Activated B cell treated with CpG ODN at 0.5 μM for 24 hours (primary cell): ENCODE data around the gene FERMT1. TPM values are rescaled to one million over a fixed set of nuclear protein-coding genes. Genes with fewer than 3 reads are reported as not detected.

Experiments used
- ATAC-seq: fragments of 200-7000 bp; cut with Tn5 transposase; one replicate; pipeline ENCODE4 v1.10.0; 2021; ENCODE audit warnings: low read depth, mild to moderate bottlenecking, moderate library complexity
- CTCF ChIA-PET: fragments of 350-600 bp; sonication (Branson Sonifier 250); formaldehyde crosslinking; loops from one replicate; lab custom pipeline; 2021; ENCODE audit warnings: antibody characterized with exemption; lab: Charles Lee
- POLR2A ChIA-PET: fragments of 350-600 bp; sonication (Branson Sonifier 250); formaldehyde crosslinking; loops from one replicate; lab custom pipeline; 2021; ENCODE audit warnings: antibody characterized with exemption; lab: Charles Lee
- DNase-seq: peaks from one replicate; pipeline ENCODE4 v3.0.0; 2022
- H3K27ac Mint-ChIP-seq: one replicate; pipeline ENCODE4 v1.8.0; 2020; ENCODE audit warnings: mixed read lengths
- H3K27me3 Mint-ChIP-seq: one replicate; pipeline ENCODE4 v1.8.0; 2021; ENCODE audit warnings: mixed read lengths
- H3K36me3 Mint-ChIP-seq: one replicate; pipeline ENCODE4 v1.8.0; 2021; ENCODE audit warnings: low read depth, mixed read lengths
- H3K4me1 Mint-ChIP-seq: one replicate; pipeline ENCODE4 v1.8.0; 2021; ENCODE audit warnings: mixed read lengths
- H3K4me3 Mint-ChIP-seq: one replicate; pipeline ENCODE4 v1.8.0; 2020; ENCODE audit warnings: mild to moderate bottlenecking, mixed read lengths
- H3K9me3 Mint-ChIP-seq: one replicate; pipeline ENCODE4 v1.8.0; 2020; ENCODE audit warnings: mixed read lengths
- intact Hi-C: fragments of 100-400 bp; cut with micrococcal nuclease; formaldehyde crosslinking; loops from one replicate; pipeline ENCODE4 v1.15.1; 2024
- total RNA-seq: library from RNA; stranded (reverse); gene quantifications from 2 replicates; pipeline ENCODE4 v1.2.3, GENCODE V29; 2022
- TF ChIP-seq, protein P1 (sequence below): fragments of 200-600 bp; IDR thresholded peaks from one replicate; pipeline ENCODE4 v1.8.0; 2022; ENCODE audit warnings: antibody characterized with exemption, mild to moderate bottlenecking

The FERMT1 gene
- total RNA-seq, 1 donor from 2014 or later: not detected

DNA sequence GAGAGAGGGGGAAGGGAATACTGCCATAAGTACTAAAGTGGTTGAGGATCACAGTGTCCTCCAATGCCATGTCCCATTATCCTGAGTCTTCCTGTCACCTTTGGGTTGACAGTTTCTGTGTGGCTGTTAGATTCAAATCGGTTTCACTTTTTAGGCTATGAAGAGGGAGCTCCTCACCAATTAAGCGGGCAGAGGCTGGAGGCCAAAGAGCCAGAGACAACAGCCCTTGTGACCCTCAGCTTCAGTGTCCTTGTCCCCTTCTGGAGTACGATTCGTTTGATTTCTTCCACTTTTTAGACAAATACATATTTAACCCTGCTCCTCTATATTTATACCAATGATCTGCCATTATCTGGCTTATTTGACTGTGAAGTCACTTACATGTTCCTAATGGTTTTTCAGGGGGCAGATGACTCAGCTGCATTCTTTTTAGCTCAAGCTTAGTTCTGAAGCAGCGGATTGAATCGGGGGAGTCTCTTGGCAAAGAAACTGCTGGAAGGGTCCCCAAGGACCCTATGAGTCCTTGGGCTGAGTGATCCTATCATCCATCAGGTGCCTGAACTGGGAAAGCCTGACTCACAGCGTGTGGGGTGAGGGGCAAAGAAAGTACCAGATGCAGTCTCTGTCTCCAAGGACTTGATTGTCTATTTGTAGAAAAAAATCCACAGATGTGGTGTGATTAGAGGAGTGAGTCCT lies 18.2 kb downstream of the FERMT1 start:
- no peaks in the 10 kb centered on the region for H3K4me1 Mint-ChIP-seq
- TF ChIP-seq, protein P1, sequence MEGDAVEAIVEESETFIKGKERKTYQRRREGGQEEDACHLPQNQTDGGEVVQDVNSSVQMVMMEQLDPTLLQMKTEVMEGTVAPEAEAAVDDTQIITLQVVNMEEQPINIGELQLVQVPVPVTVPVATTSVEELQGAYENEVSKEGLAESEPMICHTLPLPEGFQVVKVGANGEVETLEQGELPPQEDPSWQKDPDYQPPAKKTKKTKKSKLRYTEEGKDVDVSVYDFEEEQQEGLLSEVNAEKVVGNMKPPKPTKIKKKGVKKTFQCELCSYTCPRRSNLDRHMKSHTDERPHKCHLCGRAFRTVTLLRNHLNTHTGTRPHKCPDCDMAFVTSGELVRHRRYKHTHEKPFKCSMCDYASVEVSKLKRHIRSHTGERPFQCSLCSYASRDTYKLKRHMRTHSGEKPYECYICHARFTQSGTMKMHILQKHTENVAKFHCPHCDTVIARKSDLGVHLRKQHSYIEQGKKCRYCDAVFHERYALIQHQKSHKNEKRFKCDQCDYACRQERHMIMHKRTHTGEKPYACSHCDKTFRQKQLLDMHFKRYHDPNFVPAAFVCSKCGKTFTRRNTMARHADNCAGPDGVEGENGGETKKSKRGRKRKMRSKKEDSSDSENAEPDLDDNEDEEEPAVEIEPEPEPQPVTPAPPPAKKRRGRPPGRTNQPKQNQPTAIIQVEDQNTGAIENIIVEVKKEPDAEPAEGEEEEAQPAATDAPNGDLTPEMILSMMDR: no peak
- intact Hi-C loops: no loop called here
- H3K9me3 Mint-ChIP-seq: no peaks in the 10 kb centered on the region
- no peak overlapping the region for H3K27ac Mint-ChIP-seq
- H3K36me3 Mint-ChIP-seq: no peaks in the 10 kb centered on the region
- POLR2A ChIA-PET: no interaction called here
- ATAC-seq (no peak), DNase-seq (no peak)
- CTCF ChIA-PET: no interaction called here
- no peak overlapping the region for H3K4me3 Mint-ChIP-seq
- peaks cover 5% of the 10 kb centered on the region for H3K27me3 Mint-ChIP-seq

- DNase-seq (no peak), ATAC-seq (no peak)
- intact Hi-C loops: no loop called here
- H3K4me3 Mint-ChIP-seq: no peak overlapping the region
- H3K36me3 Mint-ChIP-seq: no peaks in the 10 kb centered on the region
- H3K9me3 Mint-ChIP-seq: no peaks in the 10 kb centered on the region
- ChIA-PET POLR2A (no interaction called here), CTCF (no interaction called here)
- TF ChIP-seq, protein P1: no peak
- no peak overlapping the region for H3K27ac Mint-ChIP-seq
- no peaks in the 10 kb centered on the region for H3K4me1 Mint-ChIP-seq
- peaks cover 5% of the 10 kb centered on the region for H3K27me3 Mint-ChIP-seq
These were observed 19.5 kb downstream of the FERMT1 start for GRCh38 chr20:6103301-6103700.

- no peaks in the 10 kb centered on the region for H3K4me1 Mint-ChIP-seq
- TF ChIP-seq, protein P1: no peak
- no peaks in the 10 kb centered on the region for H3K36me3 Mint-ChIP-seq
- peaks cover 9% of the 10 kb centered on the region for H3K27me3 Mint-ChIP-seq
- no peaks in the 10 kb centered on the region for H3K9me3 Mint-ChIP-seq
- no peak for DNase-seq
- ATAC-seq: no peak
- POLR2A ChIA-PET: no interaction called here
- H3K4me3 Mint-ChIP-seq: no peak overlapping the region
- H3K27ac Mint-ChIP-seq: no peak overlapping the region
- CTCF ChIA-PET: no interaction called here
- intact Hi-C loops: no loop called here
These were observed 21.5 kb downstream of the FERMT1 start for GRCh38 chr20:6101346-6101745.

GRCh38 chr20:6100246-6100645 lies 22.6 kb downstream of the FERMT1 start:
- no peak for DNase-seq
- Mint-ChIP-seq H3K36me3 (no peaks in the 10 kb centered on the region), H3K27ac (no peak overlapping the region), H3K4me1 (no peaks in the 10 kb centered on the region), H3K27me3 (peaks cover 9% of the 10 kb centered on the region), H3K4me3 (no peak overlapping the region), H3K9me3 (no peaks in the 10 kb centered on the region)
- TF ChIP-seq, protein P1: no peak
- ATAC-seq: no peak
- intact Hi-C loops: no loop called here
- POLR2A ChIA-PET: no interaction called here
- CTCF ChIA-PET: no interaction called here

DNA sequence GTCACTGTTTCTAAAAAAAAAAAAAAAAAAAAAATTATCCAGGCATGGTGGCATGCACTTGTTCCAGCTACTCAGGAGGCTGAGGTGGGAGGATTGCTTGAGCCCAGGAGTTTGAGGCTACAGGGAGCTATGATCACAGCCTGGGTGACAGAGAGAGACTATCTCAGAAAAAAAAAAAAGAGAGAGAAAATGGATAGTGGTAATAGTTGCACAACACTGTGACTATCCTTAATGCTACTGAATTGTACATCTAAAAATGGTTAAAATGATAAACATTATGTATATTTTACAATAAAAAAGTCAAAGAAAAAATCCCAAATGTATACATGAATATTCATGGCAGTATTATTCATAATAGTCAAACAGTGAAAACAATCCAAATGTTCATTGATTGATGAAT lies 23.0 kb downstream of the FERMT1 start:
- no peaks in the 10 kb centered on the region for H3K9me3 Mint-ChIP-seq
- CTCF ChIA-PET: no interaction called here
- intact Hi-C loops: no loop called here

More for the DNA sequence above, 23.0 kb downstream of the FERMT1 start:
- POLR2A ChIA-PET: no interaction called here
- DNase-seq (no peak), ATAC-seq (no peak)
- Mint-ChIP-seq H3K27me3 (peaks cover 11% of the 10 kb centered on the region), H3K4me1 (no peaks in the 10 kb centered on the region), H3K4me3 (no peak overlapping the region), H3K36me3 (no peaks in the 10 kb centered on the region), H3K27ac (no peak overlapping the region)
- TF ChIP-seq, protein P1: no peak
